ENCODE data around the gene OR56B4. TPM values are rescaled to one million over a fixed set of nuclear protein-coding genes. Genes with fewer than 3 reads are reported as not detected.
"Not testable (repeated sequence)": the region's sequence is repeated elsewhere in the genome, so short reads cannot be mapped to it uniquely, and the experiment has no call there.

Gene OR56B4
- total RNA-seq: not detected
- long read RNA-seq: 0 reads

DNA sequence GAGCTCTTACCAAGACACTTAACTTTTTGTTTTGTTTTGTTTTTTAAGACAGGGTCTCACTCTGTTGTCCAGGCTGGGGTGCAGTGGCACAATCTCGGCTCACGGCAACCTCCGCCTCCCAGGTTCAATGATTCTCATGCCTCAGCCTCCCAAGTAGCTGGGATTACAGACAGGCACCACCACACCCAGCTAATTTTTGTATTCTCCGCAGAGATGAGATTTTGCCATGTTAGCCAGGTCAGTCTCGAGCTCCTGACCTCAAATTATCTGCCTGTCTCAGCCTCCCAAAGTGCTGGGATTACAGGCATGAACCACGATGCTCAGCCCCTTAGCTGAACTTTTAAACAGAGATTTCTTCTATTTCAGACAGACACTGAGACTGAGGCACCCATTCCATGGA, at the start of gene OR56B4:
Gene OR56B4 (plus strand): TSS at position 301 of the 400 bp plus-strand sequence. CDS start 95 bp downstream, at position 396.
- intact Hi-C loops (cut with DNase I); DNase-seq (ENCODE audit: low spot score): not testable (repeated sequence)

GRCh38 chr11:6061475-6061874, 46.0 kb upstream of the OR56B4 start:
- DNase-seq (ENCODE audit: low spot score): no peak
- intact Hi-C loops (cut with DNase I): no loop called here

DNA sequence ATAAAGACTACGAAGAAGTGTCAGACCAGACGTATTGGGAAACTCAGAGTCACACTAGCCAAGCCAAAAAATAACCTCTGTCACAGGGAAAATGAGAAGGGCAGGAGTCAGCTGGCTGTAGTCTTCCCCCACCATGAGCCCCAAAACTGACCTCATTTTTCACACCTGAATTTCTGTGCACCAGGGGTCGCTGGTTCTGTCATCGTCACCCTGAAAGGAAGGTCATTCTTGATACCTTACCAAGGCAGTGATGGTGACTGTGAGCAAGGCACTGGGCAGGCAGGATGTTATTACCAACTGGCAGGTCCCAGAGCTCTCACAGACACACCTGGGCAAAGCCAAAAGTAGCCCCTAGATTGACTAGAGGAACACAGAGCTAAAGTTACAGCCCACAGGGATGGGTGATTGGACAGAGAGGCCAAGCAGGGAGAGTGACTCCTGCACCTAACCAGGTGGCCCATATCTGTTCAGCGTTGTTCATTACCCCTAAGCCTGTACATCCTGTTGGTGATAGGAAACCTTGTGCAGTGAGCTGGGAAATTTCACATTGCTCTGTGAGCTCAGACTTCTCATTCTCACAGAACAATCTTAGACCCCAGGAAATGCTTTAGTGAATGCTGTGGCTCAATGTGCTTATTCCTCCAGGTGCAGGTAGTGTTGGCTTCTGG, 44.7 kb upstream of the OR56B4 start:
- DNase-seq (ENCODE audit: low spot score): no peak
- intact Hi-C loops (cut with DNase I): no loop called here

DNA sequence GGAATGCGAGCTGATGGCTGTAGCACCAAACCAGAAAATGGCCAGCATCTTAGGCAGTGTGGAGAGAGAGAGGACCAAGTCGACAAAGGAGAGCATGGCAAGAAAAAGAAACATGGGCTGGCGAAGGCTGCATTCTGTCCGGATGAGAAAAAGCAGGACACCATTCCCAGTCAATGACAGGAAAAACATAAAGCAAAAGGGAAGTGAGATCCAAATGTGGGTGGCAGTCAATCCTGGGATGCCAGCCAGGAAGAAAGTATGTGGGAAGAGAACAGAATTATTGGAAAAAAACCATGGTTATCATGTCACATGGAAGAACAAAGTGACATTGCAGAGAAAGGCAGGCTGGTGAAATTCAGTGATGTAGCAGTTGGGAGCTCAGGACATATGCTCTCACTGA, 40.0 kb upstream of the OR56B4 start:
- intact Hi-C loops (cut with DNase I): no loop called here
- DNase-seq (ENCODE audit: low spot score): no peak

DNA sequence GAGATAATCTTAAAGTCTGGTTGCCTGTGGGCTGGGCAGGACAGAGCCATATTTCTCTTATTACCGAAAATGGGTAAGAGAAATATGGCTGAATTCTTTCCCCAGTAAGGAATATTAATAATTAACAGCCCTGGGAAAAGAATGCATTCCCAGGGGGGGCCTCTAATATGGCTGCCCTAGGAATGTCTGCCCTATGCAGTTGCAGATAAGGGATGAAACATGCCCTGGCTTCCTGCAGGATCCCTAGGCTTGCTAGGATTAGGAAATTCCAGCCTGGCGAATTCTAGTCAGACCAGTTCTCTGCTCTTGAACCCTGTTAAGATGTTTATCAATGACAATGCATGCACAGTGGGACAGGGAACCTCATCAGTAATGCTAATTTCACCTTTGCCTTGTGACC, 31.0 kb upstream of the OR56B4 start:
- intact Hi-C loops (cut with DNase I); DNase-seq (ENCODE audit: low spot score): not testable (repeated sequence)

GRCh38 chr11:6077723-6078122, 29.8 kb upstream of the OR56B4 start:
- DNase-seq (ENCODE audit: low spot score): no peak
- intact Hi-C loops (cut with DNase I): no loop called here

- DNase-seq (ENCODE audit: low spot score): no peak
Observed at GRCh38 chr11:6079463-6079862, 28.0 kb upstream of the OR56B4 start.

DNA sequence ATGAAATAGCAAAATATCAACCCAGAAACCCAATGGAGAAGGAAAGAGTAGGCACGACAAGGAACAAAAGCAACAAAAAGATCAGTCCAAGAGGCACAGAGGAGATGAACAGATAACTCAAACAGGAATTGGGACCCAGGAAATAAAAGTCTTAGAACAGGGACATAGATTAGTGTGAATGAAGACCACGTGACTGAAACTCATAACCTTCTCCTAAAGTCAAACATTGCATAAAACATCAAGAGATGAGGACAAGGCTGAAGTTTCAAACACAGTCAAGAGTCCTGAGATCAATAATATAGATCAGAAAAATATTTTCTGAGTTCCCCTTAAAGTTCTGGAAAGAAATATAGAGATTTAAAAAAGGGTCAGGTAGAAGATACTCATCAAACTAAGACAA, 24.4 kb upstream of the OR56B4 start:
- intact Hi-C loops (cut with DNase I): no loop called here
- DNase-seq (ENCODE audit: low spot score): no peak

More at GRCh38 chr11:6079463-6079862, 28.0 kb upstream of the OR56B4 start:
- intact Hi-C loops (cut with DNase I): no loop called here

DNA sequence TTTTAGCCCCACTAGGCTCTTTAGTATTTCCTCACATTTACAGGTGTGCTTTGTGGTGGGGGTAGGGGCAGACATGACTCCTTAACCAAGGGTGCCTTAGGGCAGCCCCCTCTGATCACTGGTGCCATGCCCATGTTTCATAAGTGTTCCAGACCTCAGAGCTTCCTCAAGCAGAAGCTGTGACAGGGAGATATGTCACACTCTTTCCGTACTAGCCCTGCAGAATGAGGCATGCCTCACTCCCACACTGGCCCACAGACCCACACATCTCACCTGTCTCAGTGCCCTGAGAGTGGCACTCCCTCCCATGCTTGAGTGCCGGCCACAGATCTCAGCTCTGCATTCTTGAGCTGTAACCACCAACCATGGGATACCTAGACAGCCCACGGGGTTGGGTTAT, 22.9 kb upstream of the OR56B4 start:
- DNase-seq (ENCODE audit: low spot score): no peak
- intact Hi-C loops (cut with DNase I): no loop called here

GRCh38 chr11:6094186-6094585, 13.3 kb upstream of the OR56B4 start:
- intact Hi-C loops (cut with DNase I): no loop called here
- no peak for DNase-seq (ENCODE audit: low spot score)

DNA sequence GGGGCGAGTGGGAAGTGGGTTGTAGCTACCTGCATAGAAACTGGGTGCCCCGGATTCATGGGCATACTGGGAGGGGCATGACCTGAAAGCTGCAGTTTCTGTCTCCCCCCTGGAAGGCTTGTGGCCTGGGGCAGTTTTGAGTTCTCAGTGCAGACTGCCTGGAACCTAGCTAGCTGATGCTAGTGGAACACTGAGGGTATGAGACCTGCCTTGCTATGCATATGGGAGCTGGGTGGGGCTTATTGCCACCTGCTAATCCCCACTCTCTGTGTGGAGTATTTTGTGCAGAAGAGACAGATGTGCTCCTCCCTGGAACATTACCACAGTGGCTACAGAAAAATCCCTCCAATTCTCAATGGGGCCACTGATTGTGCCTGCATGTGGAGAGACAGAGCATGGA, 11.7 kb upstream of the OR56B4 start:
- no peak for DNase-seq (ENCODE audit: low spot score)
- intact Hi-C loops (cut with DNase I): no loop called here

GRCh38 chr11:6096417-6096816, 11.1 kb upstream of the OR56B4 start:
- intact Hi-C loops (cut with DNase I): no loop called here
- DNase-seq (ENCODE audit: low spot score): no peak

- intact Hi-C loops (cut with DNase I): no loop called here
- no peak for DNase-seq (ENCODE audit: low spot score)
Observed at GRCh38 chr11:6099577-6099976, 7.9 kb upstream of the OR56B4 start.

- intact Hi-C loops (cut with DNase I): no loop called here
- DNase-seq (ENCODE audit: low spot score): no peak
Observed at GRCh38 chr11:6110011-6110410, 2.5 kb downstream of the OR56B4 start.

GRCh38 chr11:6111673-6112072, 4.2 kb downstream of the OR56B4 start:
- intact Hi-C loops (cut with DNase I): no loop called here
- DNase-seq (ENCODE audit: low spot score): no peak

GRCh38 chr11:6116638-6117037, 9.2 kb downstream of the OR56B4 start:
- no peak for DNase-seq (ENCODE audit: low spot score)
- intact Hi-C loops (cut with DNase I): no loop called here

DNA sequence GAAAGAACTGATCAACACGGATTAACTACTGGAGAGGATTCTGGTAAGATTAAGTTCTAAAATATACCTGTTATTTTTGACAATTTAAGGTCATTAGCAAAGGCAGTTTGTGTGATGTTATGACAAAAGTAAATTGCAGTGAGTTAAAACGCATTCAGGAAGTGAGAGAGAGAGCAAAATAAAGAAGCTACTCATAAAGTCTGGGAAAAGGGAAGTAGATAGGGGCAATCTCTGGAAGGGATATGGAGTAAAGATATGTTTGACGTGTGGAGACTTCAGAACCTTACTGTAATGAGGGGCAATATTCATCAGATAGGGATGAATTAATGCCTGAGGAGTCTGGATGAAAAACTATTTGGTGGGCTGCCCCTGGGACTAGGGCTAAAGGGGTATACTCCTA, 16.8 kb downstream of the OR56B4 start:
- intact Hi-C loops (cut with DNase I): no loop called here
- DNase-seq (ENCODE audit: low spot score): no peak

GRCh38 chr11:6127881-6128280, 20.4 kb downstream of the OR56B4 start:
- intact Hi-C loops (cut with DNase I): no loop called here
- no peak for DNase-seq (ENCODE audit: low spot score)

- no peak for DNase-seq (ENCODE audit: low spot score)
- intact Hi-C loops (cut with DNase I): no loop called here
Observed at GRCh38 chr11:6129011-6129410, 21.5 kb downstream of the OR56B4 start.

DNA sequence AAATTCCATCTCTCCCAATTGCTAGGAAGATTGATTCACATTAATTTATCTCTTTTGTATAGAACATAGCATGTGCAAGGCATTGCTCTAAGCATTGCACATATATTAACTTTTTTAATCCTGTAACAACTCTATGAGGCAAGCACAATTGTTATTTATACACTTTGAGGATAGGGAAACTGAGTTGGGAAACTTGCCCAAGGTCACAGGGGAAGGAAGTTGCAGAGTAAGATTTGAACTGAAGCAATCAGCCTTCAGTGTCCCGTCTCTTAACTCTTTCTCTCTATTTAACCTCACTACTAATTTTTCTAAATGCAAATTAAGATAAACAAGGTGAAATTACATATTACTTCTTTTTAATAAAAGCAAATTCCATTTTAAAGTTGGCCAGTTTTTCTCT, 22.2 kb downstream of the OR56B4 start:
- intact Hi-C loops (cut with DNase I): no loop called here
- no peak for DNase-seq (ENCODE audit: low spot score)

- DNase-seq (ENCODE audit: low spot score): no peak
- intact Hi-C loops (cut with DNase I): no loop called here
Observed at GRCh38 chr11:6132431-6132830, 24.9 kb downstream of the OR56B4 start.

DNA sequence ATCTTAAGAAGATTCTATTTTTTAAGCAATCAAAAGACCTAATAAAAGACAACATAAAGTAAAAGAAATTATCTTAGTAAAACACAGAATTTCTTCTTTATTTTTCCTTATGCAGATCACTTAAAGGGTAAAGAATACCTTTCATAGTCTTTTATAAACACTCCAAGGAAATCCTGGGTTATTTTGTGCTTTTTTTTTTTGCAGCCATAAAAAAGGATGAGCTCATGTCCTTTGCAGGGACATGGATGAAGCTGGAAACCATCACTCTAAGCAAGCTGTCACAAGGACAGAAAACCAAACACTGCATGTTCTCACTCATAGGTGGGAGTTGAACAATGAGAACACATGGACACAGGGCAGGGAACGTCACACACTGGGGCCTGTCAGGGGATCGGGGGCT, 28.5 kb downstream of the OR56B4 start:
- DNase-seq (ENCODE audit: low spot score); intact Hi-C loops (cut with DNase I): not testable (repeated sequence)
